Activated CD4-positive, alpha-beta memory T cell treated with anti-CD3 and anti-CD28 coated beads for 36 hours (primary cell): Measurements from ENCODE around the gene KIF13A. TPM values are rescaled to one million over a fixed set of nuclear protein-coding genes. Genes with fewer than 3 reads are reported as not detected.

Experiments
- CTCF ChIA-PET: fragments of 350-600 bp; sonication (Branson Sonifier 250); formaldehyde crosslinking; loops from one replicate; lab custom pipeline; 2021; ENCODE audit warnings: antibody characterized with exemption, inconsistent platforms; lab: Charles Lee
- POLR2A ChIA-PET: fragments of 350-600 bp; sonication (Branson Sonifier 250); formaldehyde crosslinking; loops from one replicate; lab custom pipeline; 2021; ENCODE audit warnings: antibody characterized with exemption; lab: Charles Lee
- DNase-seq: peaks from one replicate; pipeline ENCODE4 v3.0.0-alpha.2; 2020
- H3K27ac Mint-ChIP-seq: one replicate; pipeline ENCODE4 v1.8.0; 2021; ENCODE audit warnings: mixed read lengths
- H3K27me3 Mint-ChIP-seq: one replicate; pipeline ENCODE4 v1.8.0; 2021; ENCODE audit warnings: mixed read lengths
- H3K36me3 Mint-ChIP-seq: one replicate; pipeline ENCODE4 v1.8.0; 2021; ENCODE audit warnings: mixed read lengths
- H3K4me1 Mint-ChIP-seq: one replicate; pipeline ENCODE4 v1.8.0; 2021; ENCODE audit warnings: low read depth, mixed read lengths
- H3K4me3 Mint-ChIP-seq: one replicate; pipeline ENCODE4 v1.8.0; 2021; ENCODE audit warnings: mild to moderate bottlenecking, mixed read lengths
- H3K9me3 Mint-ChIP-seq: one replicate; pipeline ENCODE4 v1.8.0; 2021; ENCODE audit warnings: mixed read lengths
- intact Hi-C: fragments of 100-400 bp; cut with micrococcal nuclease; formaldehyde crosslinking; loops from one replicate; pipeline ENCODE4 v1.15.1; 2023
- total RNA-seq, 2 experiments: library from RNA; stranded (reverse); gene quantifications; one replicate each; pipeline ENCODE4 v1.2.3, GENCODE V29; 2021

The KIF13A gene
- total RNA-seq = under 1 TPM in 1 of 2 experiments, not detected in 1; 0.07 TPM

DNA sequence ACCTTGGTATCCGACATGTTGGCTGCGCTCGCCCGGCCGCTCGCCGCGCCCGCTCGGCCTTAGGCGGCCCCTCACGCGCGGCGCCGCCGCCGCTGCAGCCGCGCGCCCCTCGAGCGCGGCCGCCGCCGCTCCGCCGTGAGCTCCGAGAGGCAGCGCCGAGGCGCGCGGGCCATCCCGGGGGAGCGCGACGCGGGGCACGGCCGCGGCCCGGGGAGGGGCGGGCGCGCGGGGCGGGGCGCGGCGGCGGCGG is at the start of gene KIF13A:
KIF13A (minus strand) TSS at position 189 of the 250 bp plus-strand sequence; CDS start at position 17, 172 bp downstream.
- intact Hi-C loops = no loop called here
- H3K4me3 Mint-ChIP-seq = peak within 1 kb of the TSS; percentile 73
- no peaks in the 10 kb centered on the region for H3K9me3 Mint-ChIP-seq
- H3K27me3 Mint-ChIP-seq = peaks cover 56% of the 10 kb centered on the region
- no peak within 1 kb of the TSS for H3K27ac Mint-ChIP-seq
- peaks cover 10% of the 10 kb centered on the region for H3K4me1 Mint-ChIP-seq
- CTCF ChIA-PET = interaction anchor here (1.1 to 1.5 kb wide), 2 partner anchors 14 to 134 kb away, joined by 3 to 4 read pairs; no protein-coding TSS in a partner anchor
- POLR2A ChIA-PET = no interaction called here
- H3K36me3 Mint-ChIP-seq = no peaks in the 10 kb centered on the region
- no peak for DNase-seq

DNA sequence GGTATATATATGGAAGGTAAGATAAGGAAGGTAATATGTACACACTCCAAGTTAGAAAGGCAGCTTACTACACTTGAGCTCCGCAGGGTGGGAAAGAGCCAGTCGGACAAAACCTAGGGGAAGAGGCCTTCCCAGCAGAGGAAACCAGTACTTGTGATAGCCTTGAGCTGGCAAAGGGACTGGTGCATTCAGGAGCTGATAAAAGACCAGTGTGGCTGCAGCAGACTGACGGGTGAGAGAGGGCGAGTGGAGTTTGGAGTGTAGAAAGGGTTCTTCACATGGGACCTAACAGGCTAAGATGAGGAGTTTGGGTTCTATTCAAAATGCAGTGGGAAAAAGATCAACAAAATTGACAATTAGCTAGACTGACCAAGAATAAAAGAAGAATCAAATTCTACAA is 49.3 kb upstream of the KIF13A start:
- peaks cover 5% of the 10 kb centered on the region for H3K27me3 Mint-ChIP-seq
- H3K4me1 Mint-ChIP-seq = no peaks in the 10 kb centered on the region
- ChIA-PET CTCF (no interaction called here), POLR2A (no interaction called here)
- H3K27ac Mint-ChIP-seq = no peak overlapping the region
- DNase-seq = no peak
- H3K4me3 Mint-ChIP-seq = no peak overlapping the region
- no peaks in the 10 kb centered on the region for H3K9me3 Mint-ChIP-seq
- intact Hi-C loops = no loop called here
- H3K36me3 Mint-ChIP-seq = no peaks in the 10 kb centered on the region

DNA sequence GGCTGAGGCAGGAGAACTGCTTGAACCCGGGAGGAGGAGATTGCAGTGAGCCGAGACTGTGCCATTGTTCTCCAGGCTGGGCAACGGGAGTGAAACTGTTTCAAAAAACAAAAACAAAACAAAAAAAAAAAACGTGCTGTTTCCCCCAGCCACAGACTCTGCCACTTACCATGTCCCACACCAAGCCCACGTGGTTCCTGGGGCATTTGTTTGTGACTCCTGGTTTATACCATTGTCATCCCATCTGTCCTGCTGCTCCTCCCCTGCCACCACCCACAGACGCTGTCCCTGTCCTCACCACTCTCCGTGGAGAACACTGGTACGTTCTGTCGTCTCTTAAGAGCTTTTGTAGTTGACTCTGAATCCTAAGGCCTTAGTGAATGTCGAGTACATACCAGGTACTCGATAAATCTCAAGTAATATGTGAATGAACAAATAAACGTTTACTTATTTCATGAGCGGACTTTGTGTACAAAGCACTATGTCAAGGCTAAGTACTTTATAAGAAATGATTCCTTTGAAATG is 48.0 kb upstream of the KIF13A start:
- ChIA-PET CTCF (no interaction called here), POLR2A (no interaction called here)
- Mint-ChIP-seq H3K27me3 (peaks cover 7% of the 10 kb centered on the region), H3K4me1 (no peaks in the 10 kb centered on the region), H3K9me3 (no peaks in the 10 kb centered on the region), H3K36me3 (no peaks in the 10 kb centered on the region), H3K4me3 (no peak overlapping the region), H3K27ac (no peak overlapping the region)
- intact Hi-C loops = no loop called here
- no peak for DNase-seq

DNA sequence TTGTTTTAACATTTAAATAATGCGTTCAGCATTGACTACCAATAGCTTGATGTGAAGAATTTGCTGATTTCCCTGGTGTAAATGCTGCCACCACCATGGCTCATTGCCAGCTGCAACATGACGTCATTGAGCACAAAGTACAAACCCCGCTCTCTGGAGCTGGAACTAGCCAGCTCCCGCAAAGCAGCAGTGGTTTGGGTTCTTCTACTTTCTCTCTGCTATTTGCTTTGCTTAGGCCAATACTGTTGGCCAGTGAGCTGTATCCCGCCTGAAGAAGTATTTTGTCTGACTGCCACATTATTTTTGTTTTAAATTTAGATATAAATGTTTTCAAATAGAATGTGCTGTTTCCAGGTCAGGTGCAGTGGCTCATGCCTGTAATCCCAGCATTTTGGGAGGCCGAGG is 47.4 kb upstream of the KIF13A start:
- Mint-ChIP-seq H3K27ac (no peak overlapping the region), H3K36me3 (no peaks in the 10 kb centered on the region), H3K27me3 (peaks cover 10% of the 10 kb centered on the region), H3K9me3 (no peaks in the 10 kb centered on the region), H3K4me1 (no peaks in the 10 kb centered on the region), H3K4me3 (no peak overlapping the region)
- POLR2A ChIA-PET = no interaction called here
- intact Hi-C loops = no loop called here
- CTCF ChIA-PET = no interaction called here
- DNase-seq = no peak

DNA sequence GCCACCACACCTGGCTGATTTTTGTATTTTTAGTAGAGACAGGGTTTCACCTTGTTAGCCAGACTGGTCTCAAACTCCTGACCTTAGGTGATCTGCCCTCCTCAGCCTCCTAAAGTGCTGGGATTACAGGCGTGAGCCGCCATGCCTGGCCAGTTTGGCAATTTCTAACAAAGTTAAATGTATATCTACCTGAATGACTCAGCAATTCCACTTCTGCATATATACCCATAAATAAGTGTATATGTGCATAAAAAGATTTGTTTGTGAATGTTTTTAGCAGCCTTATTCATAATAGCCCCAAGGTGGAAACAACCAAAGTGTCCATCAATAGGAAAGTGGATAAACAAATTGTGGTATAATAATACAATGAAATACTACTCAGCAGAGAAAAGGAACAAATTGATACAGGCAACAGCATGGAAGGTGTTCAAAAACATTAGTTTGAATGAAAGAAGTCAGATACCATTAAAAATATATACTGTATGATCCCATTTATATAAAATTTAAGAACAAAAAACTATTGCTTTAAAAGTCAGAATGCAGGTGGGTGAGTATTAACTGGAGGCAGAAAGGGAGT is 44.3 kb upstream of the KIF13A start:
- ChIA-PET CTCF (no interaction called here), POLR2A (no interaction called here)
- Mint-ChIP-seq H3K36me3 (no peaks in the 10 kb centered on the region), H3K4me1 (no peaks in the 10 kb centered on the region), H3K27ac (no peak overlapping the region), H3K9me3 (no peaks in the 10 kb centered on the region), H3K27me3 (peaks cover 8% of the 10 kb centered on the region), H3K4me3 (no peak overlapping the region)
- intact Hi-C loops = no loop called here
- DNase-seq = no peak

DNA sequence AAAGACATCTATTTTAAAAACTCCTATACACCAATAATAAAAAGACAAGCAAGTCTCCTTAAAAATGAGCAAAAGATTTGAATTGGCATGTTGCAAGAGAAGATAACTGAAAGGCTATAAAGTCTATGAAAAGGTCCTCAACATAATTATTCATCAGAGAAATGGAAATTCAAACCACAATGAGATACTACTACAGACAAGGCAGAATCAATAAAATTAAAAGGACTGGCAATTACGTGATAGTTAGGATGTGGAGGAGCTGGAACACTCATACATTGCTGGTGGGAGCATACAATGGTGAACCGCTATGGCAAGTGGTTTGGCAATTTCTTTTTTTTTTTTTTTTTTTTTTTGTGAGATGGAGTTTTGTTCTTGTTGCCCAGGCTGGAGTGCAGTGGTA is 43.8 kb upstream of the KIF13A start:
- ChIA-PET CTCF (no interaction called here), POLR2A (no interaction called here)
- Mint-ChIP-seq H3K4me1 (no peaks in the 10 kb centered on the region), H3K27ac (no peak overlapping the region), H3K36me3 (no peaks in the 10 kb centered on the region), H3K27me3 (peaks cover 8% of the 10 kb centered on the region), H3K9me3 (no peaks in the 10 kb centered on the region), H3K4me3 (no peak overlapping the region)
- DNase-seq = no peak
- intact Hi-C loops = no loop called here

DNA sequence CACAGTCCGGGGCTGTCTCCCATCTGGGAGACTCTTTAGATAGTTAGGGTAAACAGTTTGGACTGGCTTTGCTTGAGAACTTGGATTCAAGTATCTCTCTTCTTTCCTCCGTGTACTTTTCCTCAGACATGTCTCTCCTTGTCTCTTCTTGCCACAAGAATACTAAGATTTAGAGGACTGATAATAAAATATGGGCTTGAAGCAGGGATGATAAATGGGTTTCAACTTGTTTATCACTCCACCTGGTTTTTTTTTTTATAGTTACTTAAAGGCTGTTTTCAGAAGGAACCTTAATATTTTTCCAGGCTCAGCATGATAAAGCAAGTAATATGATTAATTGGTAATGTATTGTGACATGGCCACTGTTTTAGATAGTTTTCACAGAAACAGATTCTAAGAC is 40.9 kb upstream of the KIF13A start:
- DNase-seq = no peak
- no peak overlapping the region for H3K4me3 Mint-ChIP-seq

DNA sequence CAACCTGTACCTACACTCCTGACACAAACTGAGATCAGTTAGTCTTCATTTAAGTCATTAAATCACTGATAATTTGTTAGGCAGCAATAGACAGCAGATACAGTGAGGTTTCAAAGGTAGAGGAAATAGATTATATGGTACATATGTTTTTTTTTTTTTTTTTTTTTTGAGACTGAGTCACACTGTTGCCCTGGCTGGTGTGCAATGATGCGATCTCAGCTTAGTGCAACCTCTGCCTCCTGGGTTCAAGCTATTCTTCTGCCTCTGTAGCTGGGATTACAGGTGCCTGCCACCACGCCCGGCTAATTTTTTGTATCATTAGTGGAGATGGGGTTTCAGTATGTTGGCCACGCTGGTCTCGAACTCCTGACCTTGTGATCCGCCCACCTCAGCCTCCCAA is 38.2 kb upstream of the KIF13A start:
- DNase-seq = no peak
- peaks cover 2% of the 10 kb centered on the region for H3K9me3 Mint-ChIP-seq
- H3K4me3 Mint-ChIP-seq = no peak overlapping the region
- peaks cover 6% of the 10 kb centered on the region for H3K27me3 Mint-ChIP-seq
- no peaks in the 10 kb centered on the region for H3K36me3 Mint-ChIP-seq
- CTCF ChIA-PET = no interaction called here
- no peak overlapping the region for H3K27ac Mint-ChIP-seq
- POLR2A ChIA-PET = no interaction called here
- intact Hi-C loops = no loop called here
- H3K4me1 Mint-ChIP-seq = no peaks in the 10 kb centered on the region

More for the DNA sequence above, 40.9 kb upstream of the KIF13A start:
- Mint-ChIP-seq H3K36me3 (no peaks in the 10 kb centered on the region), H3K9me3 (no peaks in the 10 kb centered on the region), H3K4me1 (no peaks in the 10 kb centered on the region), H3K27ac (no peak overlapping the region), H3K27me3 (peaks cover 5% of the 10 kb centered on the region)
- ChIA-PET CTCF (no interaction called here), POLR2A (no interaction called here)
- intact Hi-C loops = no loop called here

DNA sequence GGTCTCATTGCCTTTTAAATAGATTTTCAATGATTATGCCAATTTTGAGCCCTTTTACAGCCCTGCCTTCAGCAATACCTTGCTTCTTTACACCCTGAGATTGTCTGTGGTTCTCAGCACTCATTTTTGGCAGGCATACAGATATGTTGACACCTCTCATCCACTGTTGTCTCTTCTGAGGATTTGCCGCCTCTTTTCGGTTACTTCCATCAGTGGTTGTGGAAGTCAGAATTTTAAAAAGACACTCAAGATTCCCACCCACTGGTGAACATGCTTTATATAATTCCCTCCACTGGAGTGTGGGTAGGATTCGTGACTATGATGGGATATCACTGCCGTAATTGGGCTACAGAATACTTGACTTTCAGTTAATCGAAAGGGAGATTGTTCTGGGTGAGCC is 37.4 kb upstream of the KIF13A start:
- H3K36me3 Mint-ChIP-seq = no peaks in the 10 kb centered on the region
- no peak for DNase-seq
- H3K9me3 Mint-ChIP-seq = peaks cover 4% of the 10 kb centered on the region
- intact Hi-C loops = no loop called here
- ChIA-PET POLR2A (no interaction called here), CTCF (no interaction called here)
- H3K27me3 Mint-ChIP-seq = peaks cover 5% of the 10 kb centered on the region
- no peak overlapping the region for H3K4me3 Mint-ChIP-seq
- H3K27ac Mint-ChIP-seq = no peak overlapping the region
- no peaks in the 10 kb centered on the region for H3K4me1 Mint-ChIP-seq

DNA sequence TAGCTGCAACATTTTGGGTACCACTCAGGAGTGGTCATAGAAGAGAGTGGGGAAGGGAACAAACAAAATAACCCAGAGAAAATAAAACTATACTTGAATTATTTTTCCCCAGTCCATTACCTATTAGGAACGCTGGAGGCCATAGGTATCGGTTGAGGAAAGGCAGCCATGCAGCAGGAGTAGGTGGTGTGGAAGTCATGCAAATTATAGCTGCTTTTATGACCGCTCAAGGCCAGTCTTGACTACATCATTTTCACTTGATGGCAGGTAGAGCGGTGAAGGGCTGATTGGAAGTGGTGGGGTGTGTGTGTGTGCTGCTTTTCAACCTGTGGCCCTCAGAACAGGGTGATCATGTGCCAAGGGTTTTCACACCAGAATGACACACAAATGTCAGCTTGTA is 36.5 kb upstream of the KIF13A start:
- H3K4me1 Mint-ChIP-seq = no peaks in the 10 kb centered on the region
- ChIA-PET POLR2A (no interaction called here), CTCF (no interaction called here)
- intact Hi-C loops = no loop called here
- H3K27ac Mint-ChIP-seq = no peak overlapping the region
- no peak for DNase-seq
- peaks cover 4% of the 10 kb centered on the region for H3K27me3 Mint-ChIP-seq
- no peak overlapping the region for H3K4me3 Mint-ChIP-seq
- H3K9me3 Mint-ChIP-seq = peaks cover 4% of the 10 kb centered on the region
- H3K36me3 Mint-ChIP-seq = no peaks in the 10 kb centered on the region

DNA sequence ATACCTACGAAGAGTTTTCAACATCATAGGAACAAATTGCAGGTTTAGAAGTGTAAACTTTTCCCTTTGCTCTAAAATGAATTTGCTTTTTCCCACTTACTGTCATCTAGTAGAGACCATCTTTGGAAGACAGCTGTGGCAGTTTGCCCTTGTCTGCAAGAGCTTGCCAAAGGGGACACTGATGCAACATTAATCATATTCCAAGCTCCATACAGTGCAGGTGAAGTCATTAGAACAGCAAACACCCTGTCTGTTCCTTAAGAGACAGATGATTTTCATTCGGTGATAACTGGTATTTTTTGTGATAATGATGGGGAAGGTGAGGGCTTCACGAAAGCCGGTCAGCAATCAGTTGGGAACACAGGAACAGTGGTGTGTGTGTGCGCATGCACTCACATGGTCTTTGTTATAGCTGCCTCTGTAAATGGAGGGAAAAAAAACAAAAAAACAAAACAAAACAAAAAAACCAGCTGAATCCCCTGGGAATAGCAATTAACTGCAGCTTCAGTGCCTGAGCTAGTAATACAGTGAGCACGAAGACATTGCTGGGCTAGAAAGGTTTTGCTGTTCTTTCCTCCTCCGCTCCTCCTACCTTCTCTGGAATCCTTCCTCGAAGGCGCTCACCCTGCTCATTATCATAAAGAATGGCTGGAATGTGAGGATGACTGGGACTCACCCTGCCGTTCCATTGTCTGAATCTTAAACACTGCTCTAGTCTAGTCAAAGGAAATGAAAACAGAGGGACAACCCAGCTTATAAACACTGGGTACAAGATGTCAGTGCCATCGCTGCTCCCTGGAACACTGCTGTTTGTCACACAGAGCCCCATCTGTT is 35.2 kb upstream of the KIF13A start:
- Mint-ChIP-seq H3K4me3 (no peak overlapping the region), H3K9me3 (peaks cover 4% of the 10 kb centered on the region), H3K27ac (no peak overlapping the region), H3K36me3 (no peaks in the 10 kb centered on the region), H3K4me1 (no peaks in the 10 kb centered on the region), H3K27me3 (peaks cover 6% of the 10 kb centered on the region)
- intact Hi-C loops = no loop called here
- POLR2A ChIA-PET = no interaction called here
- CTCF ChIA-PET = no interaction called here
- DNase-seq = no peak

DNA sequence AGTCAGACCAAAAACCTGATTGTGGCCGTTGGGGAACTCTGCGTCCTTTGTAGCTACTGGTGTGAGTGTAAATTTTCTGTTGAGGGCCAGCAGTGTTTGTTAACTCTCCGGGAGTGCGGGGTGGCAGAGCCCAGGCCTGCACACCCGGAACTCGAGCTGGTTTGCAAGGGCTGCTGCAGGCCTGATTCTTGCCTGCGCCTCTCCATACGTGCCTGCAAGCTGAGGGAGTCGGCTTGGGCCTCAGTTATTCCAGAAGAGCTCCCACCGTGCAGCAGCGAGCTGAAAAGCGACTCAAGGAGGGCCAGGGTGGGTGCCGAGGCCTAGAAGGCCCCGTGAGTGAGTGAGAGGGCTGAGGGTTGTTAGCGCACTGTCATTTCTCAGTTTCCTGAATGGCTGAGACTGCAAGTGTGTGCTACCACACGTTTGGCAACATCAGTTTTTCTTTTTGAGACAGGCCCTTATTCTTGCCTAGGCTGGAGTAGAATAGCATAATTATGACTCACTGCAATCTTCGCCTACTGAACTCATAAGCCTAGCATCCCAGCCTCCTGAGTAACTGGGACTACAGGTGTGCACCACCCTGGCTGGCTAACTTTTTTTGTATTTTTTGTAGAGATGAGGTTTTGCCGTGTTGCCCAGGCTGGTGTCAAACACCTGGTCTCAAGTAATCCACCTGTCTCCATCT is 33.9 kb upstream of the KIF13A start:
- Mint-ChIP-seq H3K27me3 (peaks cover 6% of the 10 kb centered on the region), H3K9me3 (peaks cover 4% of the 10 kb centered on the region), H3K4me1 (no peaks in the 10 kb centered on the region), H3K36me3 (no peaks in the 10 kb centered on the region), H3K4me3 (no peak overlapping the region), H3K27ac (no peak overlapping the region)
- POLR2A ChIA-PET = no interaction called here
- intact Hi-C loops = no loop called here
- CTCF ChIA-PET = no interaction called here
- DNase-seq = no peak
